ENCODE data around the gene ZSCAN12. TPM values are rescaled to one million over a fixed set of nuclear protein-coding genes. Genes with fewer than 3 reads are reported as not detected.

The ZSCAN12 gene
- total and polyA plus RNA-seq, 2 experiments from 2014 or later = 2.0 to 7.3 TPM

- no peak for TF ChIP-seq ZNF331 (CRISPR knock-in tag; IDR thresholded peaks at IDR 0.05; ENCODE audit: low read depth)
- TF ChIP-seq EZH2 (IDR thresholded peaks at IDR 0.05; ENCODE audit: low read depth, unreplicated experiment) = no peak
- TF ChIP-seq NANOG (IDR thresholded peaks at IDR 0.05; ENCODE audit: borderline replicate concordance) = no peak
- no peak for TF ChIP-seq EZH2phosphoT487 (IDR thresholded peaks at IDR 0.05; ENCODE audit: unreplicated experiment)
- no peak for TF ChIP-seq STAT1 (IDR thresholded peaks at IDR 0.05; ENCODE audit: unreplicated experiment)
- TF ChIP-seq ZNF114 (CRISPR knock-in tag; IDR thresholded peaks at IDR 0.05) = no peak
- TF ChIP-seq CREB1 (CRISPR knock-in tag; IDR thresholded peaks at IDR 0.05; ENCODE audit: low read depth) = no peak
- no peak for TF ChIP-seq JUNB (IDR thresholded peaks at IDR 0.05; ENCODE audit: unreplicated experiment)
- TF ChIP-seq REST (IDR thresholded peaks at IDR 0.05; ENCODE audit: unreplicated experiment) = no peak
Observed at GRCh38 chr6:28354688-28355554, 44.6 kb downstream of the ZSCAN12 start (continued).

- H3K4me1 Mint-ChIP-seq = peaks cover 28% of the 10 kb centered on the region
- H3K27ac Mint-ChIP-seq = no peak overlapping the region
- H3K27me3 ChIP-seq (ENCODE audit: insufficient read depth) = no peaks in the 10 kb centered on the region
- H3K36me3 Mint-ChIP-seq (ENCODE audit: low read depth) = peaks cover 37% of the 10 kb centered on the region
- peaks cover 20% of the 10 kb centered on the region; the same call in 2 of the 3 replicates for H3K9me3 Mint-ChIP-seq
- H3K79me2 ChIP-seq (replicated peaks; ENCODE audit: insufficient read depth) = peaks cover 51% of the 10 kb centered on the region
- no peak for TF ChIP-seq STAT1 (IDR thresholded peaks at IDR 0.05; ENCODE audit: unreplicated experiment)
- no peak for TF ChIP-seq ETS1 (IDR thresholded peaks at IDR 0.05)
- no peak for TF ChIP-seq CTCF (conservative IDR thresholded peaks at IDR 0.05; ENCODE audit: low read depth in 2 of 2)
- no peak for TF ChIP-seq EZH2 (IDR thresholded peaks at IDR 0.05; ENCODE audit: low read depth, unreplicated experiment)
- TF ChIP-seq NANOG (IDR thresholded peaks at IDR 0.05; ENCODE audit: borderline replicate concordance) = no peak
- H3K27ac ChIP-seq (ENCODE audit: low read depth) = no peak overlapping the region
- no peak overlapping the region for H3K4me2 ChIP-seq
- H3F3A ChIP-seq (replicated peaks; ENCODE audit: low read depth) = no peaks in the 10 kb centered on the region
- no peak overlapping the region for H3K4me3 Mint-ChIP-seq
- H3K36me3 ChIP-seq (ENCODE audit: insufficient read depth) = no peaks in the 10 kb centered on the region
- peaks cover 8% of the 10 kb centered on the region; the same call in 1 of the 2 replicates for H4K20me1 ChIP-seq (replicated peaks; ENCODE audit: insufficient read depth)
- H3K9me2 ChIP-seq (ENCODE audit: insufficient read depth) = no peaks in the 10 kb centered on the region
- ATAC-seq (no peak), DNase-seq (ENCODE audit: low spot score) (no peak)
- peaks cover 14% of the 10 kb centered on the region for H3K4me1 ChIP-seq (ENCODE audit: insufficient read depth)
- H3K27me3 Mint-ChIP-seq (ENCODE audit: insufficient read depth, low read depth, poor library complexity) = peaks cover 12% of the 10 kb centered on the region
- H2AFZ ChIP-seq = no peak overlapping the region
- H3K4me3 ChIP-seq = no peak overlapping the region
Observed at GRCh38 chr6:28353981-28354676, 45.4 kb downstream of the ZSCAN12 start.

Data from GM23338 (cell line).